H9 (cell line): ENCODE results near the gene FRMD4B. TPM values are rescaled to one million over a fixed set of nuclear protein-coding genes. Genes with fewer than 3 reads are reported as not detected.

Experiments
- DNase-seq: peaks from one replicate; pipeline ENCODE4 v3.0.0-alpha.2; 2017
- H2AFZ ChIP-seq: one replicate; pipeline ENCODE4 v1.6.1; 2013; ENCODE audit warnings: mild to moderate bottlenecking, low read length, control low read depth, moderate library complexity
- H2AK5ac ChIP-seq: 2 replicates; pipeline ENCODE4 v1.6.1; 2013; ENCODE audit warnings: low read length, control low read depth, mixed read lengths; ENCODE audit not compliant: insufficient read length
- H2BK120ac ChIP-seq: one replicate; pipeline ENCODE4 v1.6.1; 2013; ENCODE audit warnings: low read depth, mild to moderate bottlenecking, low read length, control low read depth, inconsistent platforms; ENCODE audit not compliant: poor library complexity, severe bottlenecking
- H2BK12ac ChIP-seq: 2 replicates; pipeline ENCODE4 v1.6.1; 2013; ENCODE audit warnings: low read length, control low read depth, mixed read lengths, low read depth; ENCODE audit not compliant: insufficient read length
- H2BK15ac ChIP-seq: 2 replicates; pipeline ENCODE4 v1.6.1; 2013; ENCODE audit warnings: low read depth, low read length, control low read depth
- H2BK20ac ChIP-seq: one replicate; pipeline ENCODE4 v1.6.1; 2013; ENCODE audit warnings: low read depth, mild to moderate bottlenecking, low read length, control low read depth, inconsistent platforms; ENCODE audit not compliant: poor library complexity, severe bottlenecking
- H2BK5ac ChIP-seq: 2 replicates; pipeline ENCODE4 v1.6.1; 2013; ENCODE audit warnings: low read length, control low read depth, mixed read lengths; ENCODE audit not compliant: insufficient read length
- H3K14ac ChIP-seq: 2 replicates; pipeline ENCODE4 v1.6.1; 2013; ENCODE audit warnings: low read length, control low read depth; ENCODE audit not compliant: insufficient read depth
- H3K18ac ChIP-seq: 2 replicates; pipeline ENCODE4 v1.6.1; 2013; ENCODE audit warnings: low read depth, mild to moderate bottlenecking, mixed read lengths, low read length, control low read depth; ENCODE audit not compliant: insufficient read length
- H3K23ac ChIP-seq: 2 replicates; pipeline ENCODE4 v1.6.1; 2013; ENCODE audit warnings: low read length, control low read depth, mixed read lengths, low read depth; ENCODE audit not compliant: insufficient read length
- H3K23me2 ChIP-seq: 2 replicates; pipeline ENCODE4 v1.6.1; 2013; ENCODE audit warnings: low read depth, mild to moderate bottlenecking, mixed read lengths, low read length, control low read depth; ENCODE audit not compliant: insufficient read length, poor library complexity, severe bottlenecking
- H3K27ac ChIP-seq: 2 replicates; pipeline ENCODE4 v1.5.1; 2013; ENCODE audit warnings: low read length, control low read depth, mixed read lengths, low read depth; ENCODE audit not compliant: insufficient read length
- H3K27me3 ChIP-seq: 2 replicates; pipeline ENCODE4 v1.6.1; 2013; ENCODE audit warnings: low read length, control low read depth, inconsistent platforms; ENCODE audit not compliant: insufficient read depth
- H3K4ac ChIP-seq: 2 replicates; pipeline ENCODE4 v1.6.1; 2013; ENCODE audit warnings: low read depth, mild to moderate bottlenecking, control low read depth, inconsistent platforms, low read length, moderate library complexity
- H3K4me1 ChIP-seq: 2 replicates; pipeline ENCODE4 v1.6.1; 2013; ENCODE audit warnings: low read length, control low read depth, inconsistent platforms; ENCODE audit not compliant: insufficient read depth
- H3K4me2 ChIP-seq: 2 replicates; pipeline ENCODE4 v1.6.1; 2013; ENCODE audit warnings: low read length, control low read depth, mixed read lengths; ENCODE audit not compliant: insufficient read length, insufficient read depth
- H3K56ac ChIP-seq: 2 replicates; pipeline ENCODE4 v1.6.1; 2013; ENCODE audit warnings: low read depth, mild to moderate bottlenecking, mixed read lengths, low read length, control low read depth; ENCODE audit not compliant: insufficient read length
- H3K79me1 ChIP-seq: 2 replicates; pipeline ENCODE4 v1.6.1; 2013; ENCODE audit warnings: low read depth, mild to moderate bottlenecking, moderate library complexity, low read length, control low read depth, inconsistent platforms; ENCODE audit not compliant: insufficient read depth, poor library complexity, severe bottlenecking
- H3K79me2 ChIP-seq: 2 replicates; pipeline ENCODE4 v1.6.1; 2013; ENCODE audit warnings: low read length, control low read depth, inconsistent platforms; ENCODE audit not compliant: insufficient read depth
- H3K9ac ChIP-seq: 2 replicates; pipeline ENCODE4 v1.6.1; 2013; ENCODE audit warnings: low read length, control low read depth, mixed read lengths; ENCODE audit not compliant: insufficient read length; ENCODE audit errors: extremely low read depth
- H3K9me3 ChIP-seq: one replicate; pipeline ENCODE4 v1.6.1; 2013; ENCODE audit warnings: low read depth, low read length, inconsistent platforms; ENCODE audit not compliant: control insufficient read depth
- H3T11ph ChIP-seq: one replicate; pipeline ENCODE4 v1.6.1; 2013; ENCODE audit warnings: mild to moderate bottlenecking, low read length, control low read depth, inconsistent platforms
- H4K20me1 ChIP-seq: one replicate; pipeline ENCODE4 v1.6.1; 2013; ENCODE audit not compliant: control insufficient read depth, insufficient read length, insufficient read depth
- H4K5ac ChIP-seq: 2 replicates; pipeline ENCODE4 v1.6.1; 2013; ENCODE audit warnings: low read depth, mild to moderate bottlenecking, mixed read lengths, low read length, control low read depth; ENCODE audit not compliant: insufficient read length
- H4K8ac ChIP-seq: replicated peaks from 2 replicates; pipeline ENCODE4 v1.6.1; 2013; ENCODE audit warnings: low read length, control low read depth, mixed read lengths, low read depth; ENCODE audit not compliant: insufficient read length
- H4K91ac ChIP-seq: 2 replicates; pipeline ENCODE4 v1.6.1; 2013; ENCODE audit warnings: low read depth, mild to moderate bottlenecking, moderate library complexity, mixed read lengths, low read length, control low read depth; ENCODE audit not compliant: insufficient read length
- H3K27ac Mint-ChIP-seq, 3 experiments: 2 replicates in 2 of 3; 3 replicates in 1 of 3; pipeline ENCODE4 v1.8.0; 2020 to 2021; ENCODE audit warnings: mixed read lengths in 3 of 3, mild to moderate bottlenecking in 1 of 3, moderate library complexity in 1 of 3
- H3K27me3 Mint-ChIP-seq: 2 replicates; pipeline ENCODE4 v1.8.0; 2021; ENCODE audit warnings: low read depth, mild to moderate bottlenecking, moderate library complexity, mixed read lengths
- H3K36me3 Mint-ChIP-seq, 3 experiments: 2 replicates in 2 of 3; 3 replicates in 1 of 3; pipeline ENCODE4 v1.8.0; 2020 to 2021; ENCODE audit warnings: low read depth in 3 of 3, mixed read lengths in 3 of 3; ENCODE audit not compliant: insufficient read depth in 1 of 3
- H3K4me1 Mint-ChIP-seq, 2 experiments: 2 replicates each; pipeline ENCODE4 v1.8.0; 2020; ENCODE audit warnings: mixed read lengths in 2 of 2
- H3K4me3 Mint-ChIP-seq, 2 experiments: 2 replicates in 1 of 2; 3 replicates in 1 of 2; pipeline ENCODE4 v1.8.0; 2020 to 2021; ENCODE audit warnings: mild to moderate bottlenecking in 2 of 2, mixed read lengths in 2 of 2, moderate library complexity in 1 of 2
- H3K9me3 Mint-ChIP-seq, 2 experiments: 2 replicates in 1 of 2; 3 replicates in 1 of 2; pipeline ENCODE4 v1.8.0; 2020; ENCODE audit warnings: mild to moderate bottlenecking in 2 of 2, mixed read lengths in 2 of 2, moderate library complexity in 1 of 2
- WGBS: extraction: QIAGEN DNeasy Blood & Tissue Kit; methylation state at CpG from one replicate; pipeline ENCODE4 v1.1.7; 2013; ENCODE audit warnings: missing lambda C conversion rate, low lambda C conversion rate, mixed read lengths; ENCODE audit not compliant: insufficient read length; ENCODE audit errors: extremely low coverage; 5-methylcytosine and 5-hydroxymethylcytosine counted together
- total RNA-seq: library from RNA; stranded (reverse); gene quantifications from 2 replicates; pipeline ENCODE4 v1.2.1, GENCODE V29; 2021
- TF ChIP-seq, protein P1 (sequence below): fragments of 200-600 bp; sonication (generic); conservative IDR thresholded peaks from 3 replicates; pipeline ENCODE4 v1.8.0; 2021; ENCODE audit warnings: antibody characterized with exemption, mild to moderate bottlenecking

The FRMD4B gene
- total RNA-seq, 1 experiment from 2014 or later = 3.4 TPM

DNA sequence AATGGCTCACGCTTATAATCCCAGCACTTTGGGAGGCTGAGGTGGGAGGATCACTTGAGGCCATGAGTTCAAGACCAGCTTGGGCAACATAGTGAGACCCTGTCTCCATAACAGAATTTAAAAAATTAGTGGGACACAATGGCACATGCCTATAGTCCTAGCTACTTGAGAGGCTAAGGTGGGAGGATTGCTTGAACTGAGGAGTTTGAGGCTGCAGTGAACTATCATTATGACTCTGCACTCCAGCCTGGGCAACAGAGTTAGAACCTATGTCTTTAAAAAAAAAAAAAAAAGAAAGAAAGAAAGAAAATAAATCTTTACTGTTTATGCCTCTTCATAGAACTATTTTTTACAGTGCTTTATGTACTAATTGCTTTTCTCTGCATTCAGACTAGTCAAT lies 178.9 kb downstream of the FRMD4B start:
- H3K27me3 ChIP-seq = no peaks in the 10 kb centered on the region
- no peak overlapping the region for H4K91ac ChIP-seq
- no peak overlapping the region for H4K8ac ChIP-seq
- H2BK20ac ChIP-seq = no peak overlapping the region
- Mint-ChIP-seq H3K27ac (no peak overlapping the region; a peak in 1 of 7 replicates), H3K9me3 (no peaks in the 10 kb centered on the region), H3K36me3 (peaks cover 0 to 1% (median 0%) of the 10 kb centered on the region in 3 experiments; a peak in 1 of 7 replicates), H3K4me1 (peaks cover 5 to 7% of the 10 kb centered on the region in 2 experiments), H3K4me3 (no peak overlapping the region), H3K27me3 (no peaks in the 10 kb centered on the region)
- DNase-seq = no peak
- WGBS = no CpG with 5 or more reads among the region's 1 CpG
- H2BK15ac ChIP-seq = no peak overlapping the region
- TF ChIP-seq, protein P1, sequence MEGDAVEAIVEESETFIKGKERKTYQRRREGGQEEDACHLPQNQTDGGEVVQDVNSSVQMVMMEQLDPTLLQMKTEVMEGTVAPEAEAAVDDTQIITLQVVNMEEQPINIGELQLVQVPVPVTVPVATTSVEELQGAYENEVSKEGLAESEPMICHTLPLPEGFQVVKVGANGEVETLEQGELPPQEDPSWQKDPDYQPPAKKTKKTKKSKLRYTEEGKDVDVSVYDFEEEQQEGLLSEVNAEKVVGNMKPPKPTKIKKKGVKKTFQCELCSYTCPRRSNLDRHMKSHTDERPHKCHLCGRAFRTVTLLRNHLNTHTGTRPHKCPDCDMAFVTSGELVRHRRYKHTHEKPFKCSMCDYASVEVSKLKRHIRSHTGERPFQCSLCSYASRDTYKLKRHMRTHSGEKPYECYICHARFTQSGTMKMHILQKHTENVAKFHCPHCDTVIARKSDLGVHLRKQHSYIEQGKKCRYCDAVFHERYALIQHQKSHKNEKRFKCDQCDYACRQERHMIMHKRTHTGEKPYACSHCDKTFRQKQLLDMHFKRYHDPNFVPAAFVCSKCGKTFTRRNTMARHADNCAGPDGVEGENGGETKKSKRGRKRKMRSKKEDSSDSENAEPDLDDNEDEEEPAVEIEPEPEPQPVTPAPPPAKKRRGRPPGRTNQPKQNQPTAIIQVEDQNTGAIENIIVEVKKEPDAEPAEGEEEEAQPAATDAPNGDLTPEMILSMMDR = no peak
- H3K4me2 ChIP-seq = no peak overlapping the region
- H4K20me1 ChIP-seq = no peaks in the 10 kb centered on the region
- H2BK12ac ChIP-seq = no peak overlapping the region
- H2BK120ac ChIP-seq = no peak overlapping the region
- H3K4me1 ChIP-seq = 0 out of 2 replicates have a peak, but pooled peaks cover 2% of the 10 kb centered on the region
- H3K9ac ChIP-seq = no peak overlapping the region
- H2AFZ ChIP-seq = no peak overlapping the region
- H3K14ac ChIP-seq = no peak overlapping the region
- no peaks in the 10 kb centered on the region for H3K79me2 ChIP-seq
- no peak overlapping the region for H3K4ac ChIP-seq
- no peak overlapping the region for H2AK5ac ChIP-seq
- H3K9me3 ChIP-seq = no peaks in the 10 kb centered on the region
- no peak overlapping the region for H3K27ac ChIP-seq
- H4K5ac ChIP-seq = no peak overlapping the region
- H3K18ac ChIP-seq = no peak overlapping the region
- no peak overlapping the region for H3K56ac ChIP-seq
- H3K23ac ChIP-seq = no peak overlapping the region
- no peaks in the 10 kb centered on the region for H3K79me1 ChIP-seq
- H2BK5ac ChIP-seq = no peak overlapping the region
- no peak overlapping the region for H3T11ph ChIP-seq
- no peaks in the 10 kb centered on the region for H3K23me2 ChIP-seq
